ENCODE measurements around the gene CDH23. TPM values are rescaled to one million over a fixed set of nuclear protein-coding genes. Genes with fewer than 3 reads are reported as not detected.

Gene CDH23
- total RNA-seq, 1 experiment from 2014 or later = 0.37 TPM

GRCh38 chr10:71815515-71816130 is 418.9 kb downstream of the CDH23 start:
- no peak for DNase-seq (ENCODE audit: low spot score)

GRCh38 chr10:71816421-71816851 is 419.7 kb downstream of the CDH23 start:
- no peak for DNase-seq (ENCODE audit: low spot score)

GRCh38 chr10:71816936-71817618 is 420.4 kb downstream of the CDH23 start:
- no peak for DNase-seq (ENCODE audit: low spot score)

GRCh38 chr10:71817831-71818655 is 421.3 kb downstream of the CDH23 start:
- no peak for DNase-seq (ENCODE audit: low spot score)

- DNase-seq (ENCODE audit: low spot score) = no peak
Observed at GRCh38 chr10:71818674-71819260, 422.0 kb downstream of the CDH23 start.

- no peak for DNase-seq (ENCODE audit: low spot score)
Observed at GRCh38 chr10:71819441-71819861, 422.7 kb downstream of the CDH23 start.

GRCh38 chr10:71819985-71820384 is 423.3 kb downstream of the CDH23 start:
- no peak for DNase-seq (ENCODE audit: low spot score)

GRCh38 chr10:71820966-71821365 is 424.2 kb downstream of the CDH23 start:
- no peak for DNase-seq (ENCODE audit: low spot score)

- no peak for DNase-seq (ENCODE audit: low spot score)
Observed at GRCh38 chr10:71821909-71822763, 425.4 kb downstream of the CDH23 start.

GRCh38 chr10:71823356-71823755 is 426.6 kb downstream of the CDH23 start:
- no peak for DNase-seq (ENCODE audit: low spot score)

- DNase-seq (ENCODE audit: low spot score) = no peak
Observed at GRCh38 chr10:71824333-71824732, 427.6 kb downstream of the CDH23 start.

GRCh38 chr10:71825217-71825616 is 428.5 kb downstream of the CDH23 start:
- DNase-seq (ENCODE audit: low spot score) = no peak

- DNase-seq (ENCODE audit: low spot score) = no peak
Observed at GRCh38 chr10:71827852-71828251, 431.1 kb downstream of the CDH23 start.

GRCh38 chr10:71828702-71829101 is 432.0 kb downstream of the CDH23 start:
- DNase-seq (ENCODE audit: low spot score) = no peak

- no peak for DNase-seq (ENCODE audit: low spot score)
Observed at GRCh38 chr10:71829171-71829570, 432.5 kb downstream of the CDH23 start.

GRCh38 chr10:71829896-71830295 is 433.2 kb downstream of the CDH23 start:
- no peak for DNase-seq (ENCODE audit: low spot score)

- DNase-seq (ENCODE audit: low spot score) = no peak
Observed at GRCh38 chr10:71830726-71831125, 434.0 kb downstream of the CDH23 start.

GRCh38 chr10:71831646-71832552 is 435.2 kb downstream of the CDH23 start:
- DNase-seq (ENCODE audit: low spot score) = no peak

GRCh38 chr10:71832967-71833366 is 436.2 kb downstream of the CDH23 start:
- no peak for DNase-seq (ENCODE audit: low spot score)

Measured in H4 (cell line).